GM10266 (cell line): ENCODE measurements around the gene KAT6B.
"Not testable (repeated sequence)": the region's sequence is repeated elsewhere in the genome, so short reads cannot be mapped to it uniquely, and the experiment has no call there.

ENCODE experiments used
- DNase-seq: peaks from one replicate; pipeline ENCODE4 v3.0.0; 2012; ENCODE audit errors: extremely low spot score
- TF ChIP-seq, protein P1 (sequence below): IDR thresholded peaks from 2 replicates; pipeline ENCODE4 v1.5.1; 2012; ENCODE audit warnings: mild to moderate bottlenecking, low read depth; ENCODE audit not compliant: control insufficient read depth, insufficient read depth; ENCODE audit errors: missing control alignments

KAT6B gene

DNA sequence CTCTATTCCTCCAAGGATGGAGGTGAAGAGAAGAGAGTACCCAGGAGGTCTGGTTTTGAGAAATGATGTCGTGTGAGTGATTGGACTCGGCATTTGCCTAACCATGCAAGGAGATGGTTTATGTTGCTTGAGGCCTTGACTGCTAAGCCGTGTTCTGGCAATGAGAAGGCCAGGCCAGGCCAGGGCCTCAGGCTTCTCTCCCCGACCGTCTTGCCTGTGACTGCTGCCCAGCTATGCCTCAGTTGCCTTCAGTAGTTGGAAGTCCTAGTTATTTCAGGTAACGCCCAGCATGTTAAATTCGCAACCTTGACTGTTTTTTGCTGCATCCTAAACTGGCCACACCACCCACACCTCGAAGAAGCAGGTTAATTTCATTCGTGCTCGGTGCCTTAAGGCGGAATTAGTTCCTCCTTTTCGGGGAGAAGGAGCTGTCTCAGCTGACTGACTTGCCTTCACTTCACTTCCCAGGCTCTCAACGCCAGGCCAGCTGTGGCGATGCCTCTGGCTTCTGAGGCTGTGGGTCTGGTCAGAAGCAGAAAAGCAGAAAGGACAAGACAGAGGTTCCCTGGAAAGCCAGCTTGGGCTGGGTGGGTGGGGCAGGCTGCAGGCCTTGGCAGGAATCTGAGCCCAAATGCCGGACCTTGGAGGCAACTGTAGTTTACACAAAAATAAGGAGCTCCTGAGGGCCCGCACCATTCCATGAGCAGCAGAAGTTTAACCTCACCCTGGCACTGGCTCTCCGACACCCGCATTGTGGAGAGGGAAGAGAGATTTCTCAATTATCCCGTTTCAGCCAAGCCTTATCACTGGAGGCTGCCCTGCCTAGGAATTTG, 223.1 kb downstream of the KAT6B start:
- TF ChIP-seq, protein P1, sequence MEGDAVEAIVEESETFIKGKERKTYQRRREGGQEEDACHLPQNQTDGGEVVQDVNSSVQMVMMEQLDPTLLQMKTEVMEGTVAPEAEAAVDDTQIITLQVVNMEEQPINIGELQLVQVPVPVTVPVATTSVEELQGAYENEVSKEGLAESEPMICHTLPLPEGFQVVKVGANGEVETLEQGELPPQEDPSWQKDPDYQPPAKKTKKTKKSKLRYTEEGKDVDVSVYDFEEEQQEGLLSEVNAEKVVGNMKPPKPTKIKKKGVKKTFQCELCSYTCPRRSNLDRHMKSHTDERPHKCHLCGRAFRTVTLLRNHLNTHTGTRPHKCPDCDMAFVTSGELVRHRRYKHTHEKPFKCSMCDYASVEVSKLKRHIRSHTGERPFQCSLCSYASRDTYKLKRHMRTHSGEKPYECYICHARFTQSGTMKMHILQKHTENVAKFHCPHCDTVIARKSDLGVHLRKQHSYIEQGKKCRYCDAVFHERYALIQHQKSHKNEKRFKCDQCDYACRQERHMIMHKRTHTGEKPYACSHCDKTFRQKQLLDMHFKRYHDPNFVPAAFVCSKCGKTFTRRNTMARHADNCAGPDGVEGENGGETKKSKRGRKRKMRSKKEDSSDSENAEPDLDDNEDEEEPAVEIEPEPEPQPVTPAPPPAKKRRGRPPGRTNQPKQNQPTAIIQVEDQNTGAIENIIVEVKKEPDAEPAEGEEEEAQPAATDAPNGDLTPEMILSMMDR, result no peak
- DNase-seq, result no peak

DNA sequence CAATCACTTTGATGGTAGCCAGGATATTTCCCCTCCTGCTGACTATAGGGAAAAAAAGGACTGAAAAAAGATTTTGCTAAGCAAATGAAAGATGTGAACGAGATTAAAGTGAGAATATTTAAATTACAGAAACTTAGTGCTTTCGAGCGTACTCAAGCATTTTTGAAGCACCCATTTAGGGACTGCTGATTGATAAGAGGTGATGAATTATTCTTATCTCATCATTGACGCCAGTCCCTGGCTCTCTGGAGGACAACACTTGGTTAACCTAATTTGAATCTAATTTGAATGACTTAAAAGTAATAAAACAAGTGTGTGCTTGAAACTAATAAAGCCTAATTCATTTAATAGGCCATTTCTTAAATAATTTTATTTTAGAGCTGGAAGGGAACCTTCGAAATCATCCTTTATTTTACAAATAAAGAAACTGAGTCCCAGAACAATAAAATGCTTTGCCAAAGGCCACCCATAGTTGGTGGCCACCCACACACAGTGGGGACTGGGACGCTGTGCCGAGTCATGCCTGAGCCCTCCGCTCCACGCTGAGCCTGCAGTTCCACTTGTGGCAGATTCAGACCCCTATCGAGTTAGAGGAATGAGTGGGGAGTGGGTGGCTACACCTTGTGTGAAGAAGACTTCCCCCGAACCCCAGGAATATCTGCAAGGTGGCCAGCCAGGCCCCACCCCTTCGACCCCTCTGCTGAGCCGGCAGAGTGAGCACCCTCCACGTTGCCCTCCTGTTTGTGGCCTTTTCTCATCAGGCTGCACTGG, 223.9 kb downstream of the KAT6B start:
- DNase-seq, result no peak

GRCh38 chr10:75051308-75051707, 224.9 kb downstream of the KAT6B start:
- no peak for DNase-seq
- TF ChIP-seq, protein P1, result no peak

More for the DNA sequence above, 223.9 kb downstream of the KAT6B start:
- TF ChIP-seq, protein P1, result no peak

DNA sequence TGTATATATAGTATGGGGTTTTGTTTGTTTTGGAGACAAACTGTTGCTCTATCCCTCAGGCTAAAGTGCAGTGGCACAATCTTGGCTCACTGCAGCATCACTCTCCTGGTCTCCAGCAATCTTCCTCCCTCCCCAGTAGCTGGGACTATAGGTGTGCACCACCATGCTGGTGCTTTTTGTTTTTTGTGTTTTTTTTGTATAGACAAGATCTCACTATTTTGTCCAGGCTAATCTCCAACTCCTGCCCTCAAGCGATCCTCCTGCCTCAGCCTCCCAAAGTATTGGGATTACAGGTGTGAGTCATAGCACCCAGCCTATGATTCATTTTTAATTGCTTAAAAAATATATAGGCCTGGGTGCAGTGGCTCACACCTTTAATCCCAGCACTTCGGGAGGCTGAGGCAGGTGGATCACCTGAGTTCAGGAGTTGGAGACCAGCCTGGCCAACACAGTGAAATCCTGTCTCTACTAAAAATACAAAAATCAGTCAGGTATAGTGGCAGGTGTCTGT, 229.6 kb downstream of the KAT6B start:
- not testable (repeated sequence) for DNase-seq

- TF ChIP-seq, protein P1, result no peak
- no peak for DNase-seq
Measured at GRCh38 chr10:75057680-75058079, 231.3 kb downstream of the KAT6B start.

DNA sequence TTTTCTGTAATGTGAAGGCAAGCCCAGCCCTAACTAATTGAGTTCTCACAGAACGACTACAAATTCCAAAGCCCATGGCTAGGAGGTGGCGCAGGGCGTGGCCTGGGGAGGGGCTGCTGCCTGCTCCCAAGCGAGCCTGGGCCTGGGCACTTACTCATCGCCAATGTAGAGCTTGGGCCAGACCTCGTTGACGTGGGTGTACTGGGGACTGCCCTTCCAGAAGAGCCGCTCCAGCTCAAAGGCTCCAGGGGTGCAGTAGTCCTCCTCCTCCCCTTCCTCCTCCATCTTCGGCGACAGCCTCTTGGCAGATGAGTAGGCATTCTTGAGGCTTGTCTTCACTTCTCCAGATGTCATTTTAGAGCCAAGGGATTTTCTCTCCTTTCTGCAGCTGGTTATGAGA, 231.8 kb downstream of the KAT6B start:
- no peak for DNase-seq

More for the DNA sequence above, 231.8 kb downstream of the KAT6B start:
- TF ChIP-seq, protein P1, result no peak
